Caco-2 (cell line): ENCODE results near the gene PMF1. TPM values are rescaled to one million over a fixed set of nuclear protein-coding genes. Genes with fewer than 3 reads are reported as not detected.

ENCODE experiments used
- BruUV-seq: library from RNA; stranded (reverse); fragments of 400-500 nt; replicated peaks from 2 replicates; lab custom pipeline; 2021; lab: Mats Ljungman, UMichigan
- CTCF ChIA-PET: fragments of 300-600 bp; sonication (Branson Sonifier 250); formaldehyde crosslinking; loops from one replicate; lab custom pipeline; 2022; ENCODE audit warnings: antibody characterized with exemption; lab: Charles Lee
- POLR2A ChIA-PET: fragments of 300-600 bp; sonication (Branson Sonifier 250); formaldehyde crosslinking; loops from one replicate; lab custom pipeline; 2022; ENCODE audit warnings: antibody characterized with exemption; lab: Charles Lee
- DNase-seq, 2 experiments: peaks; one replicate each; pipeline versions ENCODE4 v3.0.0 to v3.0.0-alpha.2; 2020 to 2022
- H3K27me3 ChIP-seq: replicated peaks from 2 replicates; pipeline ENCODE4 v1.6.0; 2011; ENCODE audit warnings: low read length; ENCODE audit not compliant: control insufficient read depth, insufficient read depth
- H3K36me3 ChIP-seq: 2 replicates; pipeline ENCODE4 v1.5.1; 2011; ENCODE audit warnings: low read length; ENCODE audit not compliant: control insufficient read depth, insufficient read depth
- H3K4me1 ChIP-seq: fragments of 250-450 bp; sonication (Bioruptor Pico); 2 replicates; pipeline ENCODE4 v1.5.1; 2020; ENCODE audit warnings: mild to moderate bottlenecking
- H3K4me3 ChIP-seq: 2 replicates; pipeline ENCODE4 v1.5.1; 2011; ENCODE audit warnings: low read depth, mild to moderate bottlenecking, control low read depth, low read length
- H3K9me3 ChIP-seq: fragments of 250-450 bp; sonication (Bioruptor Pico); 2 replicates; pipeline ENCODE4 v1.5.1; 2020; ENCODE audit warnings: mild to moderate bottlenecking, moderate library complexity
- H3K27ac Mint-ChIP-seq: one replicate; pipeline ENCODE4 v1.8.0; 2022; ENCODE audit warnings: mixed read lengths; ENCODE audit not compliant: unreplicated experiment
- H3K27me3 Mint-ChIP-seq: one replicate; pipeline ENCODE4 v1.8.0; 2022; ENCODE audit warnings: mixed read lengths; ENCODE audit not compliant: insufficient read depth, unreplicated experiment
- H3K36me3 Mint-ChIP-seq: one replicate; pipeline ENCODE4 v1.8.0; 2022; ENCODE audit warnings: mild to moderate bottlenecking, mixed read lengths; ENCODE audit not compliant: insufficient read depth, unreplicated experiment
- H3K4me1 Mint-ChIP-seq: one replicate; pipeline ENCODE4 v1.8.0; 2022; ENCODE audit warnings: low read depth, mixed read lengths; ENCODE audit not compliant: unreplicated experiment
- H3K4me3 Mint-ChIP-seq: one replicate; pipeline ENCODE4 v1.8.0; 2022; ENCODE audit warnings: mild to moderate bottlenecking, moderate library complexity, mixed read lengths; ENCODE audit not compliant: unreplicated experiment
- H3K9me3 Mint-ChIP-seq: one replicate; pipeline ENCODE4 v1.8.0; 2022; ENCODE audit warnings: mixed read lengths; ENCODE audit not compliant: unreplicated experiment
- CTCF ChIP-seq, 2 experiments: fragments of 200-600 bp in 1 of 2; IDR thresholded peaks; 1 replicate in 1 of 2; 2 replicates in 1 of 2; pipeline versions ENCODE4 v1.5.1 to v1.8.0; 2011 to 2022; ENCODE audit warnings: antibody characterized with exemption in 1 of 2, control low read depth in 1 of 2, inconsistent platforms in 1 of 2, low read depth in 1 of 2, low read length in 1 of 2, mild to moderate bottlenecking in 1 of 2, moderate library complexity in 1 of 2; ENCODE audit not compliant: insufficient read depth in 1 of 2, severe bottlenecking in 1 of 2, unreplicated experiment in 1 of 2
- intact Hi-C: fragments of 100-400 bp; cut with micrococcal nuclease; formaldehyde crosslinking; loops from one replicate; pipeline ENCODE4 v1.10.0; 2022; ENCODE audit not compliant: unreplicated experiment
- total RNA-seq: library from RNA; stranded (reverse); gene quantifications from 2 replicates; pipeline ENCODE4 v1.2.3, GENCODE V29; 2022

Gene PMF1
- total RNA-seq, 1 experiment from 2014 or later = 90.2 TPM

- ChIA-PET CTCF (interaction anchor here (0.9 to 1.1 kb wide), 2 partner anchors 18 to 100 kb away, joined by 3 read pairs; no protein-coding TSS in a partner anchor), POLR2A (no interaction called here)
- Histone ChIP-seq H3K4me1 (no peaks in the 10 kb centered on the region), H3K27me3 (no peaks in the 10 kb centered on the region), H3K9me3 (no peaks in the 10 kb centered on the region), H3K36me3 (peaks cover 1% of the 10 kb centered on the region; the same call in 1 of the 2 replicates), H3K4me3 (no peak overlapping the region)
- Mint-ChIP-seq H3K36me3 (peaks cover 71% of the 10 kb centered on the region), H3K27ac (peak overlapping the region; percentile 20), H3K4me1 (peaks cover 4% of the 10 kb centered on the region), H3K9me3 (no peaks in the 10 kb centered on the region), H3K4me3 (no peak overlapping the region), H3K27me3 (no peaks in the 10 kb centered on the region)
- no peak for DNase-seq
- no TSS peak for BruUV-seq
- no peak for TF ChIP-seq CTCF (IDR thresholded peaks at IDR 0.05; ENCODE audit: insufficient read depth in 1 of 2, low read depth in 1 of 2, low read length in 1 of 2, severe bottlenecking in 1 of 2, unreplicated experiment in 1 of 2)
- intact Hi-C loops = no loop called here
These were observed 29.9 kb downstream of the PMF1 start for GRCh38 chr1:156242738-156243137.

GRCh38 chr1:156244126-156244525 lies 31.3 kb downstream of the PMF1 start:
- no peak for TF ChIP-seq CTCF (IDR thresholded peaks at IDR 0.05; ENCODE audit: insufficient read depth in 1 of 2, low read depth in 1 of 2, low read length in 1 of 2, severe bottlenecking in 1 of 2, unreplicated experiment in 1 of 2)
- no peaks in the 10 kb centered on the region for H3K36me3 ChIP-seq
- BruUV-seq = no TSS peak
- intact Hi-C loops = no loop called here
- CTCF ChIA-PET = no interaction called here
- POLR2A ChIA-PET = no interaction called here
- DNase-seq = no peak
- Mint-ChIP-seq H3K4me3 (no peak overlapping the region), H3K36me3 (peaks cover 73% of the 10 kb centered on the region), H3K27ac (peak overlapping the region; percentile 33), H3K27me3 (no peaks in the 10 kb centered on the region), H3K4me1 (peaks cover 4% of the 10 kb centered on the region), H3K9me3 (no peaks in the 10 kb centered on the region)
- H3K27me3 ChIP-seq = no peaks in the 10 kb centered on the region
- H3K4me3 ChIP-seq = no peak overlapping the region
- H3K4me1 ChIP-seq = no peaks in the 10 kb centered on the region
- no peaks in the 10 kb centered on the region for H3K9me3 ChIP-seq

- H3K4me3 Mint-ChIP-seq = peak overlapping the region; percentile 22
- Histone ChIP-seq H3K4me3 (no peak overlapping the region), H3K36me3 (no peaks in the 10 kb centered on the region), H3K9me3 (no peaks in the 10 kb centered on the region), H3K27me3 (no peaks in the 10 kb centered on the region), H3K4me1 (no peaks in the 10 kb centered on the region)
- ChIA-PET CTCF (no interaction called here), POLR2A (no interaction called here)
- no peaks in the 10 kb centered on the region for H3K27me3 Mint-ChIP-seq
- H3K4me1 Mint-ChIP-seq = peaks cover 4% of the 10 kb centered on the region
- no peak for DNase-seq
- intact Hi-C loops = no loop called here
- H3K36me3 Mint-ChIP-seq = peaks cover 75% of the 10 kb centered on the region
- H3K27ac Mint-ChIP-seq = no peak overlapping the region
- H3K9me3 Mint-ChIP-seq = no peaks in the 10 kb centered on the region
- TF ChIP-seq CTCF (IDR thresholded peaks at IDR 0.05; ENCODE audit: insufficient read depth in 1 of 2, low read depth in 1 of 2, low read length in 1 of 2, severe bottlenecking in 1 of 2, unreplicated experiment in 1 of 2) = no peak
- BruUV-seq = no TSS peak
These were observed 31.9 kb downstream of the PMF1 start for GRCh38 chr1:156244712-156245111.
